GM18867 (cell line): ENCODE measurements around the gene SNTG2.

Source experiments
- ATAC-seq: cut with Tn5 transposase; IDR thresholded peaks from one replicate; pipeline ENCODE4 v1.9.1; 2021; ENCODE audit warnings: mild to moderate bottlenecking, moderate library complexity; ENCODE audit not compliant: unreplicated experiment

The SNTG2 gene

GRCh38 chr2:1136846-1137245, 186.2 kb downstream of the SNTG2 start:
- ATAC-seq, result no peak

- ATAC-seq, result no peak
Measured at GRCh38 chr2:1137264-1137663, 186.6 kb downstream of the SNTG2 start.

- no peak for ATAC-seq
Measured at GRCh38 chr2:1137913-1138391, 187.3 kb downstream of the SNTG2 start.

- ATAC-seq, result peak; percentile 73
Measured at GRCh38 chr2:1140389-1141003, 189.8 kb downstream of the SNTG2 start.

GRCh38 chr2:1141079-1141478, 190.4 kb downstream of the SNTG2 start:
- ATAC-seq, result no peak

GRCh38 chr2:1143129-1143528, 192.5 kb downstream of the SNTG2 start:
- no peak for ATAC-seq

- ATAC-seq, result no peak
Measured at GRCh38 chr2:1147873-1148612, 197.4 kb downstream of the SNTG2 start.

- ATAC-seq, result no peak
Measured at GRCh38 chr2:1150724-1151511, 200.3 kb downstream of the SNTG2 start.

- ATAC-seq, result no peak
Measured at GRCh38 chr2:1152375-1152774, 201.7 kb downstream of the SNTG2 start.

GRCh38 chr2:1153920-1154319, 203.3 kb downstream of the SNTG2 start:
- no peak for ATAC-seq

- ATAC-seq, result no peak
Measured at GRCh38 chr2:1154710-1155594, 204.3 kb downstream of the SNTG2 start.

- ATAC-seq, result no peak
Measured at GRCh38 chr2:1156059-1156458, 205.4 kb downstream of the SNTG2 start.

- ATAC-seq, result no peak
Measured at GRCh38 chr2:1156531-1156930, 205.9 kb downstream of the SNTG2 start.

- ATAC-seq, result no peak
Measured at GRCh38 chr2:1157107-1157506, 206.5 kb downstream of the SNTG2 start.

GRCh38 chr2:1159013-1159412, 208.4 kb downstream of the SNTG2 start:
- no peak for ATAC-seq

GRCh38 chr2:1162246-1162645, 211.6 kb downstream of the SNTG2 start:
- no peak for ATAC-seq

GRCh38 chr2:1162768-1163584, 212.3 kb downstream of the SNTG2 start:
- ATAC-seq, result no peak

- ATAC-seq, result no peak
Measured at GRCh38 chr2:1166976-1167375, 216.3 kb downstream of the SNTG2 start.

GRCh38 chr2:1168846-1169245, 218.2 kb downstream of the SNTG2 start:
- no peak for ATAC-seq
